Bronchial epithelial cell (primary cell): ENCODE measurements around the gene PUM2. TPM values are rescaled to one million over a fixed set of nuclear protein-coding genes. Genes with fewer than 3 reads are reported as not detected.
"Not testable (repeated sequence)": the region's sequence is repeated elsewhere in the genome, so short reads cannot be mapped to it uniquely, and the experiment has no call there.

ENCODE experiments used
- DNase-seq: peaks from one replicate; pipeline ENCODE4 v3.0.0-alpha.2; 2010; ENCODE audit warnings: low read depth
- FAIRE-seq: peaks from 2 replicates; lab custom pipeline; 2011; peaks lifted over from hg19 to GRCh38; lab: Jason Lieb, UNC
- H3K27me3 ChIP-seq: 2 replicates; pipeline ENCODE4 v1.5.1; 2011; ENCODE audit warnings: low read length; ENCODE audit not compliant: control insufficient read depth, insufficient read depth
- H3K36me3 ChIP-seq: 2 replicates; pipeline ENCODE4 v1.5.1; 2011; ENCODE audit warnings: low read length; ENCODE audit not compliant: control insufficient read depth, insufficient read depth
- H3K4me3 ChIP-seq: 2 replicates; pipeline ENCODE4 v1.5.1; 2011; ENCODE audit warnings: mild to moderate bottlenecking, low read depth, low read length, control low read depth
- total RNA-seq: library from RNA; depleted of rRNA; stranded (reverse); fragments of >200 nt; gene quantifications from 2 replicates; pipeline ENCODE4 v1.2.1, GENCODE V29; 2014
- TF ChIP-seq, protein P1 (sequence below): IDR thresholded peaks from 2 replicates; pipeline ENCODE4 v1.5.1; 2011; ENCODE audit warnings: mild to moderate bottlenecking, moderate library complexity, low read length, control low read depth, inconsistent platforms; ENCODE audit not compliant: insufficient read depth, severe bottlenecking

PUM2 gene
- total RNA-seq, 1 donor from 2014 or later, result 43.7 TPM

GRCh38 chr2:20371323-20372025 lies 20.8 kb upstream of the PUM2 start:
- TF ChIP-seq, protein P1, sequence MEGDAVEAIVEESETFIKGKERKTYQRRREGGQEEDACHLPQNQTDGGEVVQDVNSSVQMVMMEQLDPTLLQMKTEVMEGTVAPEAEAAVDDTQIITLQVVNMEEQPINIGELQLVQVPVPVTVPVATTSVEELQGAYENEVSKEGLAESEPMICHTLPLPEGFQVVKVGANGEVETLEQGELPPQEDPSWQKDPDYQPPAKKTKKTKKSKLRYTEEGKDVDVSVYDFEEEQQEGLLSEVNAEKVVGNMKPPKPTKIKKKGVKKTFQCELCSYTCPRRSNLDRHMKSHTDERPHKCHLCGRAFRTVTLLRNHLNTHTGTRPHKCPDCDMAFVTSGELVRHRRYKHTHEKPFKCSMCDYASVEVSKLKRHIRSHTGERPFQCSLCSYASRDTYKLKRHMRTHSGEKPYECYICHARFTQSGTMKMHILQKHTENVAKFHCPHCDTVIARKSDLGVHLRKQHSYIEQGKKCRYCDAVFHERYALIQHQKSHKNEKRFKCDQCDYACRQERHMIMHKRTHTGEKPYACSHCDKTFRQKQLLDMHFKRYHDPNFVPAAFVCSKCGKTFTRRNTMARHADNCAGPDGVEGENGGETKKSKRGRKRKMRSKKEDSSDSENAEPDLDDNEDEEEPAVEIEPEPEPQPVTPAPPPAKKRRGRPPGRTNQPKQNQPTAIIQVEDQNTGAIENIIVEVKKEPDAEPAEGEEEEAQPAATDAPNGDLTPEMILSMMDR, result no peak
- DNase-seq (no peak), FAIRE-seq (no peak)

DNA sequence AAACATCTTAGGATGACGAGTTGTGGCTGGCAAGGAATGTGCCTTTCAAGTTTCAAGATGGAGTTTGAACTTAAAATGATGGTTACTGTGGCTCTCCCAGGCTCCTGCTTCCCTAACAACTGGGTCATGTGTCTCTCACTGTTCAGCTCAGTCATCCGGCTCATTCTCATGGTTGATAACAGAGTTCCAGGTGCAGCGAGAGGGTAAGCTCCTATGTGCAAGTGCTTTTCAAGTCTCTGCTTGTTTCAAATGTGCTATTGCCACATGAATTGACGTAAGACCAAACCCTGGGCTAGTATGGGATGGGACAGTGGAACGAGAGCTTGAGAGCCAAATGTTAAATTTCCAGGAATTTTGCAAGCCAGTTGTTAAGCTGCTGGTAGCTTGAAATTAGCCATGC lies 19.5 kb upstream of the PUM2 start:
- FAIRE-seq, result peak; percentile 94
- no peak overlapping the region for H3K4me3 ChIP-seq
- H3K36me3 ChIP-seq, result no peaks in the 10 kb centered on the region
- H3K27me3 ChIP-seq, result no peaks in the 10 kb centered on the region
- peak; percentile 100 for DNase-seq
- TF ChIP-seq, protein P1, result no peak

More at GRCh38 chr2:20371323-20372025, 20.8 kb upstream of the PUM2 start:
- H3K27me3 ChIP-seq, result no peaks in the 10 kb centered on the region
- no peak overlapping the region for H3K4me3 ChIP-seq
- H3K36me3 ChIP-seq, result no peaks in the 10 kb centered on the region

GRCh38 chr2:20369366-20369765 lies 18.7 kb upstream of the PUM2 start:
- Histone ChIP-seq H3K4me3 (no peak overlapping the region), H3K27me3 (no peaks in the 10 kb centered on the region), H3K36me3 (no peaks in the 10 kb centered on the region)
- no peak for FAIRE-seq
- TF ChIP-seq, protein P1, result no peak
- no peak for DNase-seq

GRCh38 chr2:20368706-20369105 lies 18.1 kb upstream of the PUM2 start:
- TF ChIP-seq, protein P1, result no peak
- Histone ChIP-seq H3K36me3 (no peaks in the 10 kb centered on the region), H3K27me3 (no peaks in the 10 kb centered on the region), H3K4me3 (no peak overlapping the region)
- DNase-seq, result peak; percentile 52
- FAIRE-seq, result no peak

DNA sequence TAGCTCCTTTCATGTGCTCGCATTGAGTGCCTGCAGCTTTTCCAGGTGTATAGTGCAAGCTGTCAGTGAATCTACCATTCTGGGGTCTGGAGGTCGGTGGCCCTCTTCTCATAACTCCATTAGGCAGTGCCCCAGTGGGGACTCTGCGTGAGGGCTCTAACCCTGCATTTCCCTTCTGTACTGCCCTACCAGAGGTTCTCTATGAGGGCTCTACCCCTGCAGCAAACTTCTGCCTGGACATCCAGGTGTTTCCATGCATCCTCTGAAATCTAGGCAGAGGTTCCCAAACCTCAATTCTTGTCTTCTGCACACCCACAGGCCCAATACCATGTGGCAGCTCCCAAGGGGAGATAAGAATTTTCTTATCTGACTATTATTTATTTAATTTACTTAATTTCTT lies 17.3 kb upstream of the PUM2 start:
- FAIRE-seq, H3K27me3 ChIP-seq, H3K36me3 ChIP-seq, DNase-seq, H3K4me3 ChIP-seq: not testable (repeated sequence)

DNA sequence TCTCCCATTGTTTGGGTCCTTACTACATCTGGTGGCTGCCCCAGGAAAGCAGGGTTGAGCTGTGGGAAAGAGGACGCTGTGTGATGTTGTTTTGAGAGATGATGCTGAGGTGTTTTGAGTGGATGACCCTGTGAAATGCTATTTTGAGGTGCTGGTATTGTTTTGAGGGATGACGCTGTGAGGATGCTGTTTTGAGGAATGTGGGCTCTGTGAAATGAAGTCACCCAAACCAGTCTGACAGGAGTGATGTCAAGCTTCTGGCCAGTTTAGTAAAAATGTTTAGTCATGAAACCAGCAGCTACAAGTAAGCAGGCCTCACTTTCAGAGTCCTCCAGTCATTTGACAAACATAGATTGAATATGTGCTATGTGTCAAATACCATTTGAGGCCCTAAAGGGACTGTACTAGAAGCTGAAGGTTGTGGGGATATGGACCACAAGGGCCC lies 16.1 kb upstream of the PUM2 start:
- Histone ChIP-seq H3K4me3 (no peak overlapping the region), H3K36me3 (no peaks in the 10 kb centered on the region), H3K27me3 (no peaks in the 10 kb centered on the region)
- peak; percentile 98 for DNase-seq
- TF ChIP-seq, protein P1, result no peak
- peak; percentile 58 for FAIRE-seq
